ENCODE results near the gene TIAM1.

GRCh38 chr21:31352836-31353235 lies 8.8 kb upstream of the TIAM1 start:
- TF ChIP-seq, protein P1, sequence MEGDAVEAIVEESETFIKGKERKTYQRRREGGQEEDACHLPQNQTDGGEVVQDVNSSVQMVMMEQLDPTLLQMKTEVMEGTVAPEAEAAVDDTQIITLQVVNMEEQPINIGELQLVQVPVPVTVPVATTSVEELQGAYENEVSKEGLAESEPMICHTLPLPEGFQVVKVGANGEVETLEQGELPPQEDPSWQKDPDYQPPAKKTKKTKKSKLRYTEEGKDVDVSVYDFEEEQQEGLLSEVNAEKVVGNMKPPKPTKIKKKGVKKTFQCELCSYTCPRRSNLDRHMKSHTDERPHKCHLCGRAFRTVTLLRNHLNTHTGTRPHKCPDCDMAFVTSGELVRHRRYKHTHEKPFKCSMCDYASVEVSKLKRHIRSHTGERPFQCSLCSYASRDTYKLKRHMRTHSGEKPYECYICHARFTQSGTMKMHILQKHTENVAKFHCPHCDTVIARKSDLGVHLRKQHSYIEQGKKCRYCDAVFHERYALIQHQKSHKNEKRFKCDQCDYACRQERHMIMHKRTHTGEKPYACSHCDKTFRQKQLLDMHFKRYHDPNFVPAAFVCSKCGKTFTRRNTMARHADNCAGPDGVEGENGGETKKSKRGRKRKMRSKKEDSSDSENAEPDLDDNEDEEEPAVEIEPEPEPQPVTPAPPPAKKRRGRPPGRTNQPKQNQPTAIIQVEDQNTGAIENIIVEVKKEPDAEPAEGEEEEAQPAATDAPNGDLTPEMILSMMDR (IDR thresholded peaks at IDR 0.05; ENCODE audit: low read depth, low read length, poor library complexity, severe bottlenecking) = no peak
- TF ChIP-seq EZH2phosphoT487 (IDR thresholded peaks at IDR 0.05; ENCODE audit: borderline replicate concordance, low read length) = no peak

All from DOHH2 (cell line).